ENCODE results near the gene ITPR1. TPM values are rescaled to one million over a fixed set of nuclear protein-coding genes. Genes with fewer than 3 reads are reported as not detected.
A peak's percentile ranks its signal among the peaks of the same experiment; 100 is the strongest.

The ITPR1 gene
- total RNA-seq, 1 experiment from 2014 or later = 17.1 TPM

GRCh38 chr3:4528819-4529600 lies 35.9 kb downstream of the ITPR1 start:
- Histone ChIP-seq H3K27me3 (no peaks in the 10 kb centered on the region), H3K4me1 (peaks cover 25% of the 10 kb centered on the region), H3K27ac (no peak overlapping the region), H3K36me3 (no peaks in the 10 kb centered on the region), H3K9me3 (replicated peaks) (no peaks in the 10 kb centered on the region), H3K4me3 (no peak overlapping the region)
- DNase-seq = no peak

- H3K9me3 ChIP-seq (replicated peaks) = no peaks in the 10 kb centered on the region
- H3K27me3 ChIP-seq = no peaks in the 10 kb centered on the region
- no peaks in the 10 kb centered on the region for H3K36me3 ChIP-seq
- no peak overlapping the region for H3K27ac ChIP-seq
- peaks cover 30% of the 10 kb centered on the region for H3K4me1 ChIP-seq
- DNase-seq = no peak
- H3K4me3 ChIP-seq = no peak overlapping the region
Observed at GRCh38 chr3:4529876-4530588, 36.9 kb downstream of the ITPR1 start.

- peak overlapping the region; percentile 77 for H3K27ac ChIP-seq
- peak; percentile 44 to 65 for DNase-seq
- no peak overlapping the region for H3K4me3 ChIP-seq
- no peaks in the 10 kb centered on the region for H3K9me3 ChIP-seq (replicated peaks)
- H3K4me1 ChIP-seq = peaks cover 30% of the 10 kb centered on the region
- no peaks in the 10 kb centered on the region for H3K36me3 ChIP-seq
- H3K27me3 ChIP-seq = no peaks in the 10 kb centered on the region
Observed at GRCh38 chr3:4531478-4532025, 38.4 kb downstream of the ITPR1 start.

GRCh38 chr3:4532535-4533112 lies 39.5 kb downstream of the ITPR1 start:
- Histone ChIP-seq H3K9me3 (replicated peaks) (no peaks in the 10 kb centered on the region), H3K4me1 (peaks cover 30% of the 10 kb centered on the region), H3K27me3 (no peaks in the 10 kb centered on the region), H3K4me3 (peak overlapping the region; percentile 47), H3K27ac (peak overlapping the region; percentile 77), H3K36me3 (no peaks in the 10 kb centered on the region)
- DNase-seq = peak; percentile 79 to 92

- no peaks in the 10 kb centered on the region; the same call in 1 of the 2 replicates for H3K9me3 ChIP-seq (replicated peaks)
- peak; percentile 52 to 70 for DNase-seq
- no peaks in the 10 kb centered on the region for H3K36me3 ChIP-seq
- H3K4me1 ChIP-seq = peaks cover 30% of the 10 kb centered on the region
- H3K27me3 ChIP-seq = no peaks in the 10 kb centered on the region
- peak overlapping the region; percentile 77 for H3K27ac ChIP-seq
- peak overlapping the region; percentile 47 for H3K4me3 ChIP-seq
Observed at GRCh38 chr3:4533489-4534443, 40.6 kb downstream of the ITPR1 start.

- H3K4me3 ChIP-seq = no peak overlapping the region
- H3K9me3 ChIP-seq (replicated peaks) = no peaks in the 10 kb centered on the region; the same call in 1 of the 2 replicates
- H3K4me1 ChIP-seq = peaks cover 30% of the 10 kb centered on the region
- no peak for DNase-seq
- H3K27ac ChIP-seq = no peak overlapping the region
- H3K36me3 ChIP-seq = 0 out of 2 replicates have a peak, but pooled peaks cover 3% of the 10 kb centered on the region
- no peaks in the 10 kb centered on the region for H3K27me3 ChIP-seq
Observed at GRCh38 chr3:4534906-4535305, 41.8 kb downstream of the ITPR1 start.

GRCh38 chr3:4536260-4536659 lies 43.1 kb downstream of the ITPR1 start:
- DNase-seq = no peak
- no peaks in the 10 kb centered on the region; the same call in 1 of the 2 replicates for H3K9me3 ChIP-seq (replicated peaks)
- peaks cover 29% of the 10 kb centered on the region for H3K4me1 ChIP-seq
- no peaks in the 10 kb centered on the region for H3K27me3 ChIP-seq
- H3K36me3 ChIP-seq = 0 out of 2 replicates have a peak, but pooled peaks cover 3% of the 10 kb centered on the region
- no peak overlapping the region for H3K27ac ChIP-seq
- no peak overlapping the region for H3K4me3 ChIP-seq

- H3K27me3 ChIP-seq = no peaks in the 10 kb centered on the region
- no peak overlapping the region for H3K27ac ChIP-seq
- no peaks in the 10 kb centered on the region for H3K4me1 ChIP-seq
- H3K9me3 ChIP-seq (replicated peaks) = no peaks in the 10 kb centered on the region; the same call in 1 of the 2 replicates
- DNase-seq = no peak
- H3K36me3 ChIP-seq = 0 out of 2 replicates have a peak, but pooled peaks cover 3% of the 10 kb centered on the region
- no peak overlapping the region for H3K4me3 ChIP-seq
Observed at GRCh38 chr3:4540267-4540666, 47.1 kb downstream of the ITPR1 start.

GRCh38 chr3:4543110-4543509 lies 50.0 kb downstream of the ITPR1 start:
- Histone ChIP-seq H3K27me3 (no peaks in the 10 kb centered on the region), H3K4me3 (no peak overlapping the region), H3K27ac (no peak overlapping the region), H3K36me3 (0 out of 2 replicates have a peak, but pooled peaks cover 3% of the 10 kb centered on the region), H3K4me1 (no peaks in the 10 kb centered on the region), H3K9me3 (replicated peaks) (no peaks in the 10 kb centered on the region; the same call in 1 of the 2 replicates)
- no peak for DNase-seq

GRCh38 chr3:4546346-4547178 lies 53.4 kb downstream of the ITPR1 start:
- Histone ChIP-seq H3K4me1 (no peaks in the 10 kb centered on the region), H3K9me3 (replicated peaks) (no peaks in the 10 kb centered on the region), H3K4me3 (no peak overlapping the region), H3K36me3 (no peaks in the 10 kb centered on the region), H3K27ac (no peak overlapping the region), H3K27me3 (no peaks in the 10 kb centered on the region)
- DNase-seq = no peak

GRCh38 chr3:4547799-4548198 lies 54.7 kb downstream of the ITPR1 start:
- H3K27me3 ChIP-seq = no peaks in the 10 kb centered on the region
- H3K27ac ChIP-seq = no peak overlapping the region
- H3K9me3 ChIP-seq (replicated peaks) = no peaks in the 10 kb centered on the region
- no peaks in the 10 kb centered on the region for H3K4me1 ChIP-seq
- H3K36me3 ChIP-seq = no peaks in the 10 kb centered on the region
- no peak for DNase-seq
- no peak overlapping the region for H3K4me3 ChIP-seq

- Histone ChIP-seq H3K36me3 (no peaks in the 10 kb centered on the region), H3K4me3 (no peak overlapping the region), H3K27ac (no peak overlapping the region), H3K4me1 (no peaks in the 10 kb centered on the region), H3K9me3 (replicated peaks) (no peaks in the 10 kb centered on the region), H3K27me3 (no peaks in the 10 kb centered on the region)
- DNase-seq = no peak
Observed at GRCh38 chr3:4548356-4548755, 55.2 kb downstream of the ITPR1 start.

- no peak overlapping the region for H3K4me3 ChIP-seq
- H3K9me3 ChIP-seq (replicated peaks) = no peaks in the 10 kb centered on the region
- no peaks in the 10 kb centered on the region for H3K4me1 ChIP-seq
- H3K27me3 ChIP-seq = no peaks in the 10 kb centered on the region
- no peak overlapping the region for H3K27ac ChIP-seq
- no peaks in the 10 kb centered on the region for H3K36me3 ChIP-seq
- DNase-seq = no peak
Observed at GRCh38 chr3:4548780-4549179, 55.6 kb downstream of the ITPR1 start.
